Endothelial cell of umbilical vein (primary cell): ENCODE measurements around the gene CORO6.

Experiments
- EZH2 ChIP-seq: IDR thresholded peaks from 2 replicates; pipeline ENCODE4 v1.6.1; 2012; ENCODE audit warnings: borderline replicate concordance, low read depth, mild to moderate bottlenecking, moderate library complexity, low read length, inconsistent platforms; ENCODE audit not compliant: severe bottlenecking
- FOS ChIP-seq: IDR thresholded peaks from 2 replicates; pipeline ENCODE4 v1.6.1; 2011; ENCODE audit warnings: mild to moderate bottlenecking, low read length, moderate library complexity, borderline replicate concordance; ENCODE audit not compliant: insufficient read depth
- JUN ChIP-seq: IDR thresholded peaks from 2 replicates; pipeline ENCODE4 v1.6.1; 2011; ENCODE audit warnings: borderline replicate concordance, low read depth; ENCODE audit not compliant: insufficient read length, insufficient read depth
- MYC ChIP-seq: IDR thresholded peaks from one replicate; pipeline ENCODE4 v1.6.1; 2011; ENCODE audit warnings: mild to moderate bottlenecking, low read depth, low read length
- POLR2A ChIP-seq: IDR thresholded peaks from 2 replicates; pipeline ENCODE4 v1.6.1; 2012; ENCODE audit warnings: low read depth, mild to moderate bottlenecking, control low read depth, low read length
- POLR2AphosphoS5 ChIP-seq: IDR thresholded peaks from 2 replicates; pipeline ENCODE4 v1.6.1; 2012; ENCODE audit warnings: low read depth, mild to moderate bottlenecking, control low read depth, low read length, moderate library complexity; ENCODE audit not compliant: insufficient read depth
- TF ChIP-seq, protein P1 (sequence below), 2 donors: IDR thresholded peaks; 1 replicate in 1 of 2; 2 replicates in 1 of 2; pipeline ENCODE4 v1.5.1; 2011; ENCODE audit warnings: low read length in 2 of 2, mild to moderate bottlenecking in 2 of 2, moderate library complexity in 2 of 2, control low read depth in 1 of 2, inconsistent platforms in 1 of 2, low read depth in 1 of 2; ENCODE audit not compliant: insufficient read depth in 1 of 2; ENCODE audit errors: extremely low read depth in 1 of 2
- TF ChIP-seq, protein P2 (sequence below): IDR thresholded peaks from 2 replicates; pipeline ENCODE4 v1.6.1; 2011; ENCODE audit not compliant: insufficient read depth, insufficient read length

DNA sequence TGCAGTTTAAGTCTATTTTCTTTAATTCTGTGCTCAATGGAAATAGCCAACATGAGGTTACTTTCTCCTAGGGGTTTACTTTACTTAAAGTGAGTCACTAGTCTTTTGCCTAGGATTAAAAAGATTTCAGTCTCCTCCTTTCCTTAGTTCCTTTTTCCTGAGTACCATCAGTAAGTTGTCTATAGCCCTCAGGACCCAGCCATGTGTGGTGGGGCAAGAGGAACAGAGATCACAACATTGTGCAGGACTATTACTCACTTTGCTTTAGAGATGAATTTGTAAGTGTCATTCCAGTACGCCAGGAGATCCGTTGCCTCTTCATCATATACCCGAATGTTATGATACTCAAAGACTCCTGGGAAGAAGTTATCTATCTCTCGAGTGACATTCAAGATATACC lies 27.7 kb upstream of the CORO6 start:
- no peak for TF ChIP-seq POLR2A
- TF ChIP-seq, protein P1, sequence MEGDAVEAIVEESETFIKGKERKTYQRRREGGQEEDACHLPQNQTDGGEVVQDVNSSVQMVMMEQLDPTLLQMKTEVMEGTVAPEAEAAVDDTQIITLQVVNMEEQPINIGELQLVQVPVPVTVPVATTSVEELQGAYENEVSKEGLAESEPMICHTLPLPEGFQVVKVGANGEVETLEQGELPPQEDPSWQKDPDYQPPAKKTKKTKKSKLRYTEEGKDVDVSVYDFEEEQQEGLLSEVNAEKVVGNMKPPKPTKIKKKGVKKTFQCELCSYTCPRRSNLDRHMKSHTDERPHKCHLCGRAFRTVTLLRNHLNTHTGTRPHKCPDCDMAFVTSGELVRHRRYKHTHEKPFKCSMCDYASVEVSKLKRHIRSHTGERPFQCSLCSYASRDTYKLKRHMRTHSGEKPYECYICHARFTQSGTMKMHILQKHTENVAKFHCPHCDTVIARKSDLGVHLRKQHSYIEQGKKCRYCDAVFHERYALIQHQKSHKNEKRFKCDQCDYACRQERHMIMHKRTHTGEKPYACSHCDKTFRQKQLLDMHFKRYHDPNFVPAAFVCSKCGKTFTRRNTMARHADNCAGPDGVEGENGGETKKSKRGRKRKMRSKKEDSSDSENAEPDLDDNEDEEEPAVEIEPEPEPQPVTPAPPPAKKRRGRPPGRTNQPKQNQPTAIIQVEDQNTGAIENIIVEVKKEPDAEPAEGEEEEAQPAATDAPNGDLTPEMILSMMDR (IDR thresholded peaks at IDR 0.05; ENCODE audit: extremely low read depth in 1 of 2, insufficient read depth in 1 of 2, low read depth in 1 of 2, low read length in 2 of 2): no peak
- TF ChIP-seq EZH2: no peak
- no peak for TF ChIP-seq POLR2AphosphoS5
- TF ChIP-seq FOS: no peak
- no peak for TF ChIP-seq MYC
- TF ChIP-seq, protein P2, sequence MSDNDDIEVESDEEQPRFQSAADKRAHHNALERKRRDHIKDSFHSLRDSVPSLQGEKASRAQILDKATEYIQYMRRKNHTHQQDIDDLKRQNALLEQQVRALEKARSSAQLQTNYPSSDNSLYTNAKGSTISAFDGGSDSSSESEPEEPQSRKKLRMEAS: no peak
- TF ChIP-seq JUN: no peak
